Esophagus muscularis mucosa (tissue), 3 donors: ENCODE results near the gene CHMP6.

ENCODE experiments used
- POLR2A ChIP-seq: fragments of 450-650 bp; IDR thresholded peaks from one replicate; pipeline ENCODE4 v1.6.1; 2017; ENCODE audit warnings: antibody characterized with exemption, moderate library complexity, mild to moderate bottlenecking, low read depth
- POLR2AphosphoS5 ChIP-seq, 2 donors: sonication (generic); formaldehyde crosslinking; IDR thresholded peaks; one replicate each; pipeline ENCODE4 v1.6.1; 2017; ENCODE audit warnings: antibody characterized with exemption in 2 of 2
- TF ChIP-seq, protein P1 (sequence below), 3 experiments: fragments of 200-600 bp in 2 of 3; fragments of 450-650 bp in 1 of 3; sonication (generic) in 2 of 3; IDR thresholded peaks; one replicate each; pipeline ENCODE4 v1.5.1; 2017 to 2019; ENCODE audit warnings: antibody characterized with exemption in 3 of 3, mild to moderate bottlenecking in 2 of 3, moderate library complexity in 1 of 3

DNA sequence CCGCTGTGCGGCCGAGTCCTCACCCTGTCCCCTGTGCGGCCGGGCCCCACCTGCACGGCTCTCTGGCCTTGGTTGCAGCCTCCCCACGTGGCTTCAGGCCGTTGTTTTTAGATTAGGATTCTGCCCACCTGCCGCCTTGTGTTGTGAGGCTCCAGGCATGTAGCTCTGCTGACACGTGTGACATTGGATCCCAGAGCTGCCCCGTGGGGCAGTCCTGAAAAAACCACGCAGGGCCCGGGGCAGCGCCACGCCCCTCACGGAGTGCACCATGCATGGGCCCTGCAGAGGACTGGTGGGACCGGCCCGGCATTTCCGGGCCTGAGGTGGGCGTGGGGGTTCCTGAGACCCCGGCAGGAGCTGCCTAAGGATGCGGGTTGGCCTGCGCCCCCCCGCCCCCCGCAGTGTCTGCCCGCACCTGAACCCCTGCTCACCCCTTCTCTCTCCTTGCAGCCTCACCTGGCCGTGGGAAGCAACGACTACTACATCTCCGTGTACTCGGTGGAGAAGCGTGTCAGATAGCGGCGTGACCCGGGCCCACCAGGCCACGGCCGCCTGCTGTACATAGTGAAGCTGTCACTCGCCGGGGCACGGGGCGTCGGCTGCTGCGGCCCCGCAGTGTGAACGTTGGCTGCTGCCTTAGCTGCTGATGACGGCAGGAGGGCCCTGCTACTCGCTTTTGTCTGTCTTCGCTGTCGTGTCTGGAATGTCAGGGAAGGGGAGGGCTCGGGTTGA, 27.7 kb upstream of the CHMP6 start:
- TF ChIP-seq, protein P1, sequence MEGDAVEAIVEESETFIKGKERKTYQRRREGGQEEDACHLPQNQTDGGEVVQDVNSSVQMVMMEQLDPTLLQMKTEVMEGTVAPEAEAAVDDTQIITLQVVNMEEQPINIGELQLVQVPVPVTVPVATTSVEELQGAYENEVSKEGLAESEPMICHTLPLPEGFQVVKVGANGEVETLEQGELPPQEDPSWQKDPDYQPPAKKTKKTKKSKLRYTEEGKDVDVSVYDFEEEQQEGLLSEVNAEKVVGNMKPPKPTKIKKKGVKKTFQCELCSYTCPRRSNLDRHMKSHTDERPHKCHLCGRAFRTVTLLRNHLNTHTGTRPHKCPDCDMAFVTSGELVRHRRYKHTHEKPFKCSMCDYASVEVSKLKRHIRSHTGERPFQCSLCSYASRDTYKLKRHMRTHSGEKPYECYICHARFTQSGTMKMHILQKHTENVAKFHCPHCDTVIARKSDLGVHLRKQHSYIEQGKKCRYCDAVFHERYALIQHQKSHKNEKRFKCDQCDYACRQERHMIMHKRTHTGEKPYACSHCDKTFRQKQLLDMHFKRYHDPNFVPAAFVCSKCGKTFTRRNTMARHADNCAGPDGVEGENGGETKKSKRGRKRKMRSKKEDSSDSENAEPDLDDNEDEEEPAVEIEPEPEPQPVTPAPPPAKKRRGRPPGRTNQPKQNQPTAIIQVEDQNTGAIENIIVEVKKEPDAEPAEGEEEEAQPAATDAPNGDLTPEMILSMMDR (IDR thresholded peaks at IDR 0.05): no peak
- TF ChIP-seq POLR2AphosphoS5 (IDR thresholded peaks at IDR 0.05): no peak
- TF ChIP-seq POLR2A: no peak
